Activated gamma-delta T cell treated with Interleukin-2 at 50 U/mL for 16 hours (primary cell): ENCODE data around the gene KIF5C.

Experiments
- DNase-seq: peaks from one replicate; pipeline ENCODE4 v3.0.0-alpha.2; 2020

The KIF5C gene

GRCh38 chr2:148888003-148888501 lies 13.0 kb downstream of the KIF5C start:
- no peak for DNase-seq

GRCh38 chr2:148888986-148889385 lies 14.0 kb downstream of the KIF5C start:
- DNase-seq, result no peak

GRCh38 chr2:148893906-148894305 lies 18.9 kb downstream of the KIF5C start:
- DNase-seq, result no peak

- DNase-seq, result no peak
These were observed 21.1 kb downstream of the KIF5C start for GRCh38 chr2:148896136-148896535.

GRCh38 chr2:148899638-148900318 lies 24.8 kb downstream of the KIF5C start:
- DNase-seq, result no peak

GRCh38 chr2:148900350-148900837 lies 25.4 kb downstream of the KIF5C start:
- DNase-seq, result no peak

GRCh38 chr2:148901142-148901541 lies 26.1 kb downstream of the KIF5C start:
- no peak for DNase-seq

- DNase-seq, result no peak
These were observed 27.8 kb downstream of the KIF5C start for GRCh38 chr2:148902798-148903197.

- DNase-seq, result no peak
These were observed 28.3 kb downstream of the KIF5C start for GRCh38 chr2:148903294-148903693.

- DNase-seq, result no peak
These were observed 29.0 kb downstream of the KIF5C start for GRCh38 chr2:148903979-148904378.

GRCh38 chr2:148906124-148906523 lies 31.1 kb downstream of the KIF5C start:
- DNase-seq, result no peak

GRCh38 chr2:148907085-148907785 lies 32.2 kb downstream of the KIF5C start:
- DNase-seq, result no peak

- no peak for DNase-seq
These were observed 34.1 kb downstream of the KIF5C start for GRCh38 chr2:148909114-148909513.

GRCh38 chr2:148913061-148913460 lies 38.0 kb downstream of the KIF5C start:
- no peak for DNase-seq

- no peak for DNase-seq
These were observed 38.5 kb downstream of the KIF5C start for GRCh38 chr2:148913492-148913891.

GRCh38 chr2:148914463-148914862 lies 39.4 kb downstream of the KIF5C start:
- no peak for DNase-seq

- no peak for DNase-seq
These were observed 42.4 kb downstream of the KIF5C start for GRCh38 chr2:148917431-148917830.

- DNase-seq, result no peak
These were observed 43.5 kb downstream of the KIF5C start for GRCh38 chr2:148918554-148918953.

GRCh38 chr2:148920559-148920958 lies 45.5 kb downstream of the KIF5C start:
- DNase-seq, result no peak

GRCh38 chr2:148922062-148922461 lies 47.0 kb downstream of the KIF5C start:
- DNase-seq, result no peak

- DNase-seq, result no peak
These were observed 47.9 kb downstream of the KIF5C start for GRCh38 chr2:148922776-148923475.

GRCh38 chr2:148924514-148925178 lies 49.6 kb downstream of the KIF5C start:
- DNase-seq, result no peak
